T-helper 17 cell (primary cell): ENCODE results near the gene ABCB7. TPM values are rescaled to one million over a fixed set of nuclear protein-coding genes. Genes with fewer than 3 reads are reported as not detected.
"Not testable (repeated sequence)": the region's sequence is repeated elsewhere in the genome, so short reads cannot be mapped to it uniquely, and the experiment has no call there.

ENCODE experiments used
- ATAC-seq: fragments of 150-1000 bp; cut with Tn5 transposase; 2 replicates; pipeline ENCODE4 v1.10.0; 2021; ENCODE audit warnings: mild to moderate bottlenecking, moderate library complexity
- DNase-seq, 3 donors: peaks; one replicate each; pipeline versions ENCODE4 v3.0.0 to v3.0.0-alpha.2; 2020 to 2021
- H3K9me3 ChIP-seq: one replicate; pipeline ENCODE4 v1.7.0; 2013; ENCODE audit warnings: low read length, mild to moderate bottlenecking; ENCODE audit not compliant: control insufficient read depth, poor library complexity, severe bottlenecking
- H3K27ac Mint-ChIP-seq: one replicate; pipeline ENCODE4 v1.8.0; 2022; ENCODE audit warnings: mild to moderate bottlenecking, moderate library complexity, mixed read lengths
- H3K27me3 Mint-ChIP-seq: one replicate; pipeline ENCODE4 v1.8.0; 2022; ENCODE audit warnings: mixed read lengths
- H3K36me3 Mint-ChIP-seq: one replicate; pipeline ENCODE4 v1.8.0; 2022; ENCODE audit warnings: low read depth, mixed read lengths
- H3K4me1 Mint-ChIP-seq: one replicate; pipeline ENCODE4 v1.8.0; 2022; ENCODE audit warnings: mild to moderate bottlenecking, mixed read lengths
- H3K4me3 Mint-ChIP-seq: one replicate; pipeline ENCODE4 v1.8.0; 2022; ENCODE audit warnings: mild to moderate bottlenecking, moderate library complexity, mixed read lengths
- total RNA-seq, 4 donors: library from RNA in 2 of 4; stranded (reverse) in 2 of 4; gene quantifications; one replicate each; pipeline ENCODE4 v1.2.3 and lab custom pipeline; 2022 to 2026

Gene ABCB7
- total RNA-seq, 2 donors from 2014 or later, result 16.7 to 18.9 TPM

GRCh38 chrX:75071334-75071733 lies 84.7 kb downstream of the ABCB7 start:
- H3K27me3 Mint-ChIP-seq, result no peaks in the 10 kb centered on the region
- H3K4me3 Mint-ChIP-seq, result no peak overlapping the region
- no peaks in the 10 kb centered on the region for H3K4me1 Mint-ChIP-seq
- DNase-seq, result no peak
- H3K27ac Mint-ChIP-seq, result no peak overlapping the region
- no peaks in the 10 kb centered on the region for H3K9me3 ChIP-seq
- no peaks in the 10 kb centered on the region for H3K36me3 Mint-ChIP-seq
- no peak for ATAC-seq

- Mint-ChIP-seq H3K4me3 (no peak overlapping the region), H3K4me1 (no peaks in the 10 kb centered on the region), H3K27ac (no peak overlapping the region), H3K27me3 (no peaks in the 10 kb centered on the region), H3K36me3 (no peaks in the 10 kb centered on the region)
- DNase-seq (no peak), ATAC-seq (no peak)
- no peaks in the 10 kb centered on the region for H3K9me3 ChIP-seq
Measured at GRCh38 chrX:75067931-75068330, 88.2 kb downstream of the ABCB7 start.

DNA sequence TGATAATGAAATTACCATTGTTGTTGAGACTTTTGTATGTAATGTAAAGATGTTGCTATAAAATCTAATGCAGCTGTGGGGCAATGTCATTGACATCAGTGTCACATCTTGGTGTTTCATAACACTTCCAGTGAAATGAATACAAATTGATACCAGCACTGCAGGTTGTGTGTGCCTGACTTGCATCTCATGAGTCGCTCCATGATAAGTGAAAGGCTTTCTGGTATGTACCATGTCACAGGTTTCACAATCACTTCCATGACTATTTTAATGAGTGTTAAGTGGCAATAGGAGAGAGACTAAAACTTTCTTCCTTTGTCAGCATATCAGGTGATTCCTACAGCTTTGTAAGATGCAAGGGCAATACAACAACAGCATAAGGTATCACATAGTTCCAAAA lies 94.4 kb downstream of the ABCB7 start:
- Mint-ChIP-seq H3K36me3 (no peaks in the 10 kb centered on the region), H3K27ac (no peak overlapping the region), H3K4me3 (no peak overlapping the region), H3K27me3 (no peaks in the 10 kb centered on the region), H3K4me1 (no peaks in the 10 kb centered on the region)
- DNase-seq (no peak), ATAC-seq (no peak)
- no peaks in the 10 kb centered on the region for H3K9me3 ChIP-seq

DNA sequence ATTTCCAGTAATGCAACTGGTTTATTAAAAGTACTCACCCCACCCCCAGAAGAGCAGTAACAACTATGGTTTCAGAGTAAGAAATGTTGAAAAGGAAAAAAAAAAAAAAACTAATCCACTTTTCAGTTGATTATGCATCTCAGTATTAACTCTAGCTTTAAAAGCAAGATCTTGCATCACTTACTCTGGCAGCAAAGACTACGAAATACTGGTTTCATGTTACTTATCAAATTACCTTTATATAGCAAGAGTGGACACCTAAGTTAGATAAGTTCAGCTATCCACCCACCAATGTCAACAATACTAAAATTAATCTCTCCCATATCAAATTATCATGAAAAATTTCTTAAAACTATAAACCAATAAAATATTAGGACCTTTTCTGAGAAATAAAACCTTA lies 105.0 kb downstream of the ABCB7 start:
- H3K9me3 ChIP-seq, result no peaks in the 10 kb centered on the region
- H3K27ac Mint-ChIP-seq, result no peak overlapping the region
- H3K27me3 Mint-ChIP-seq, result no peaks in the 10 kb centered on the region
- peaks cover 4% of the 10 kb centered on the region for H3K36me3 Mint-ChIP-seq
- ATAC-seq (no peak), DNase-seq (no peak)
- no peak overlapping the region for H3K4me3 Mint-ChIP-seq
- peaks cover 2% of the 10 kb centered on the region for H3K4me1 Mint-ChIP-seq

GRCh38 chrX:75045369-75045768 lies 110.7 kb downstream of the ABCB7 start:
- no peak for ATAC-seq
- H3K9me3 ChIP-seq, result no peaks in the 10 kb centered on the region
- Mint-ChIP-seq H3K27me3 (no peaks in the 10 kb centered on the region), H3K36me3 (peaks cover 2% of the 10 kb centered on the region), H3K4me1 (no peaks in the 10 kb centered on the region), H3K27ac (no peak overlapping the region), H3K4me3 (no peak overlapping the region)
- no peak for DNase-seq

DNA sequence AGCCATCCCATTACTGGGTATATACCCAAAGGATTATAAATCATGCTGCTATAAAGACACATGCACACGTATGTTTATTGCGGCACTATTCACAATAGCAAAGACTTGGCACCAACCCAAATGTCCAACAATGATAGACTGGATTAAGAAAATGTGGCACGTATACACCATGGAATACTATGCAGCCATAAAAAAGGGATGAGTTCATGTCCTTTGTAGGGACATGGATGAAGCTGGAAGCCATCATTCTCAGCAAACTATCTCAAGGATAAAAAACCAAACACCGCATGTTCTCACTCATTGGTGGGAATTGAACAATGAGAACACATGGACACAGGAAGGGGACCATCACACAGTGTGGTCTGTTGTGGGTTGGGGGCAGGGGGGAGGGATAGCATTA lies 111.9 kb downstream of the ABCB7 start:
- H3K4me1 Mint-ChIP-seq, H3K27me3 Mint-ChIP-seq, ATAC-seq, H3K4me3 Mint-ChIP-seq, H3K27ac Mint-ChIP-seq, H3K36me3 Mint-ChIP-seq, DNase-seq, H3K9me3 ChIP-seq: not testable (repeated sequence)

GRCh38 chrX:75038925-75039324 lies 117.2 kb downstream of the ABCB7 start:
- H3K4me3 Mint-ChIP-seq, result no peak overlapping the region
- no peaks in the 10 kb centered on the region for H3K4me1 Mint-ChIP-seq
- ATAC-seq (no peak), DNase-seq (no peak)
- no peaks in the 10 kb centered on the region for H3K27me3 Mint-ChIP-seq
- H3K27ac Mint-ChIP-seq, result no peak overlapping the region
- no peaks in the 10 kb centered on the region for H3K9me3 ChIP-seq
- no peaks in the 10 kb centered on the region for H3K36me3 Mint-ChIP-seq

Other genes with a start within 250 kb of the ABCB7 start
- gene NEXMIF, start 230.8 kb downstream of the ABCB7 start, total RNA-seq, result under 1 TPM; 0.70 to 0.94 TPM
- gene UPRT, start 117.8 kb upstream of the ABCB7 start, total RNA-seq, result 10 to 100 TPM; 29.2 to 34.0 TPM